ENCODE measurements around the gene KIF17. TPM values are rescaled to one million over a fixed set of nuclear protein-coding genes. Genes with fewer than 3 reads are reported as not detected.

KIF17 gene
- total RNA-seq, 1 donor: 0.27 TPM

- no peak for DNase-seq (ENCODE audit: low read depth)
- no peak for TF ChIP-seq CTCF (IDR thresholded peaks at IDR 0.05; ENCODE audit: insufficient read depth, low read length)
Observed at GRCh38 chr1:20724364-20725188, 6.8 kb upstream of the KIF17 start.

GRCh38 chr1:20723537-20724363 is 5.9 kb upstream of the KIF17 start:
- no peak for TF ChIP-seq CTCF (IDR thresholded peaks at IDR 0.05; ENCODE audit: insufficient read depth, low read length)
- DNase-seq (ENCODE audit: low read depth): no peak
- H3K4me3 ChIP-seq (ENCODE audit: low read depth, low read length): no peak overlapping the region

More at GRCh38 chr1:20724364-20725188, 6.8 kb upstream of the KIF17 start:
- no peak overlapping the region for H3K4me3 ChIP-seq (ENCODE audit: low read depth, low read length)

GRCh38 chr1:20723159-20723536 is 5.3 kb upstream of the KIF17 start:
- no peak for TF ChIP-seq CTCF (IDR thresholded peaks at IDR 0.05; ENCODE audit: insufficient read depth, low read length)
- DNase-seq (ENCODE audit: low read depth): no peak

GRCh38 chr1:20721117-20722061 is 3.6 kb upstream of the KIF17 start:
- TF ChIP-seq CTCF (IDR thresholded peaks at IDR 0.05; ENCODE audit: insufficient read depth, low read length): no peak
- H3K4me3 ChIP-seq (ENCODE audit: low read depth, low read length): no peak overlapping the region
- DNase-seq (ENCODE audit: low read depth): no peak

More at GRCh38 chr1:20723159-20723536, 5.3 kb upstream of the KIF17 start:
- H3K4me3 ChIP-seq (ENCODE audit: low read depth, low read length): no peak overlapping the region

- H3K4me3 ChIP-seq (ENCODE audit: low read depth, low read length): no peak overlapping the region
Observed at GRCh38 chr1:20720631-20721091, 2.9 kb upstream of the KIF17 start.

More at GRCh38 chr1:20720631-20721091, 2.9 kb upstream of the KIF17 start:
- DNase-seq (ENCODE audit: low read depth): no peak
- TF ChIP-seq CTCF (IDR thresholded peaks at IDR 0.05; ENCODE audit: insufficient read depth, low read length): no peak
